GM12801 (cell line): ENCODE results near the gene RSU1.

ENCODE experiments used
- CTCF ChIP-seq: IDR thresholded peaks from one replicate; pipeline ENCODE4 v1.5.1; 2011; ENCODE audit warnings: control low read depth; ENCODE audit not compliant: insufficient read length; ENCODE audit errors: extremely low read depth

RSU1 gene

GRCh38 chr10:16585103-16585502, 232.1 kb downstream of the RSU1 start:
- no peak for TF ChIP-seq CTCF

DNA sequence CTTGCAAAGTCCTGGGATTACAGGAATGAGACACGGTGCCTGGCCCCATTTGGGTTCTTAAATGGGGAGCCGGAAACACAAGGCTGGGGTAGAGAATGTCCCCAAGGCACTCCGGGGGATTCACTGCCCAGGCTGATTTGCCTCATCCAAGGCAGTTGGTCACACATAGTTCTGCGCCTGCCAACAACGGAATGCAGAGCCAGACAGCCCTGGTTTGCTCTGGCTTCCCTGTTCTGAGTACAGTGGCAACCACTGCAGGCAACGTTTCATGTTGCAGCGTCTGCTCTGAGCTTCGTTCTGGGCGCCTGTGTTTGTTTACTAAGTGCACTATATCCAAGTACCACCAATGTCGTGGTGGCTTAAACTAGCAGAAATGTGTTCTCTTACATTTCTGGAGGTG, 233.8 kb downstream of the RSU1 start:
- no peak for TF ChIP-seq CTCF

DNA sequence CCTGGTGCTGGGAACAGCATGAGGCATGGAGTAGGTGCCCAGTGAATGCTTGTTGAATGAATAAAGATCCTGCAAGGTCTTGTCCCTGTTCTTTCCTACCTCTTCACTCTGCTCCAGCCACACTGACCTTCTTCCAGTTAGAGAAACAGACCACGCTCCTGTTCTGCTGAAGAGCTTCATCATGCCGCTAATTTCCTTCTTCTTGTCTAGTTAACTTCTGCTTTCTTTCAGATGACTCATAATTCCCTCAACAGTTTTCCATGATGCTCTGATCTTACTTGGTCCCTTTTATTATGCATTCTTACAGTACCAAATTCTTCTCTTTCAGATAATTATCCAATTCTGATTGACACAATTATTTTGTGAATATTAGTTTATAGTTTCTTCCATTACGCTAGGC, 236.0 kb downstream of the RSU1 start:
- no peak for TF ChIP-seq CTCF

DNA sequence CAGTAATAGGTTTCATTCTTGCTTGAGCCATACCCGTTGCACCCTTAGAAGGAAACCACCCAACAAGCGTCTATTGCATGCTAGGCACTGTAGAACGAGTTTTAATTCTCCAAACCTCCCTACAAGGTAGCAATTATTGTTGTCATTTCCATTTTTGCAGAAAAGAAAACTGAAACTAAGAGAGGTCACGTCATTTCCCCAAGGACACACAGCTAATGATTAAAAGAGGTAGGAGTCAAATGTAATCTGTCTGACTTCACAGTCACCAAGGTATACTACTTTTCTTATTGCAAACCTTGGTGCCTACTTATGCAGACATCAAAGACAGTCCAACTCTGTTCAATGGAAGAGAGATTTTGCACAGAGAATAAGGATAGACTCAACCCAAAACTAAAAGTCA, 246.5 kb downstream of the RSU1 start:
- no peak for TF ChIP-seq CTCF

DNA sequence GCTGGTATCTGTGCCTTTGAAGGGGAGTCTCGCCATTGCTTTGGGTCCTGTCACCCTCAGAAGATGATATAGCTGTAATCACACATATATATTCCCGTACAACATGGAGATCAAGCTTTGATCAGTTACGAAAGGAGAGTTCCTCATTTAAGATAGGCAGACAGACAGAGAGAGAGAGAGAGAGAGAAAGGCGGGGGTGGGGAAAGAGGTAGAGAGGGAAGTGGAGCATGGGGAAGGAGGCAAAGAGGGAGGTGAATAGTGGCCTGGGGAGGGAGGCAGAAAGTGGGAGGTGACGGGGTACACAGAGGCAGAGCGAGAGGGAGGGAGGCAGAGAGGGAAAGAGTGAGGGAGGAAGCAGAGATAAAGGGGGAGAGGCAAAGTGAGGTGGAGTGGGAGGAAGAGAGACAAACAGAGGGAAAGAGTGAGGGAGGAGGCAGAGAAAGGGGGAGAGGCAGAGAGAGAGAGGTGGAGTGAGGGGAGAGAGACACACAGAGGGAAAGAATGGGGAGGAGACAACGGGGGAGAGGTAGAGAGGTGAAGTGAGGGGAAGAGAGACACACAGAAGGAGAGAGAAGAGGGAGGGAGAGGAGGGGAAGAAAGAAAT, 250.9 kb downstream of the RSU1 start:
- TF ChIP-seq CTCF: no peak

DNA sequence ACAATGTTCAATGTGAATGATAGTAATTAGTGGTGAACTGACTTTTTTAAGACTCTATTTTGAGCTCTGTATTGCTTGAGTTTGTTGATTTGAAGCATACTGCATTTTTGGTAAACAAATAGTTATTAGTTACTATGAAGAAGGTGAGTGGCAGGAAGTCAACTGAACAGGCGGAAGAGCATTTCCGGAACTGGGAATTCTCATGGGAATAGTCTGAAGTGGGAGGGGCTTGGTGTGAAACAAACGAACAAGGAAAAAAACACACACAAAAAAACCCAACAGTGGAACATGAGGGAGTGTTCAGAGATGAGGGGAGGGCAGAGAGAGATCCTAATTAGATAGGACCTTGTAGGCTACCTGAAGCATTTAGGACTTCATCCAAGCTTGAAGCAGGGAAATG, 251.6 kb downstream of the RSU1 start:
- TF ChIP-seq CTCF: no peak

DNA sequence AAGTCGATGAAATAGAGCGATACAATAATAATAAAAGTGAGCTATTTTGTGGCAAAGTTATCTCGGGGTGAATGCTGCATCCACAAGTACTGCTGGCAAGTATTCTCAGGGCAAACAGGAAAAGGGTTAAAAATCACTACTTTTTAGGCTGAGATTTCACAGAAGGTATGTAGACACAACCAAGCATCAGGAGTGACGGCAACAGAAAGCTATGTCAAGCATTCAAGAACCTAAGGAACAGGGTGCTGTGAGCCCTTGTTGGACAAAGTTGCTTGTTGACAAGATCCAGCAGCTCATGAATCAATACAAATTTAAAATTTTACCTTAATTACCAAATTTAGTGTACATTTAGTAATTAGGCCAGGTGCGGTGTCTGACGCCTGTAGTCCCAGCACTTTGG, 254.3 kb downstream of the RSU1 start:
- TF ChIP-seq CTCF: no peak
